HG03442 (cell line): ENCODE data around the gene GATA5.

Experiments used
- ATAC-seq: cut with Tn5 transposase; IDR thresholded peaks from one replicate; pipeline ENCODE4 v1.9.1; 2021; ENCODE audit warnings: mild to moderate bottlenecking, moderate library complexity; ENCODE audit not compliant: unreplicated experiment

Gene GATA5

GRCh38 chr20:62473717-62474603 lies 1.8 kb downstream of the GATA5 start:
- no peak for ATAC-seq

GRCh38 chr20:62472941-62473585 lies 2.7 kb downstream of the GATA5 start:
- no peak for ATAC-seq

DNA sequence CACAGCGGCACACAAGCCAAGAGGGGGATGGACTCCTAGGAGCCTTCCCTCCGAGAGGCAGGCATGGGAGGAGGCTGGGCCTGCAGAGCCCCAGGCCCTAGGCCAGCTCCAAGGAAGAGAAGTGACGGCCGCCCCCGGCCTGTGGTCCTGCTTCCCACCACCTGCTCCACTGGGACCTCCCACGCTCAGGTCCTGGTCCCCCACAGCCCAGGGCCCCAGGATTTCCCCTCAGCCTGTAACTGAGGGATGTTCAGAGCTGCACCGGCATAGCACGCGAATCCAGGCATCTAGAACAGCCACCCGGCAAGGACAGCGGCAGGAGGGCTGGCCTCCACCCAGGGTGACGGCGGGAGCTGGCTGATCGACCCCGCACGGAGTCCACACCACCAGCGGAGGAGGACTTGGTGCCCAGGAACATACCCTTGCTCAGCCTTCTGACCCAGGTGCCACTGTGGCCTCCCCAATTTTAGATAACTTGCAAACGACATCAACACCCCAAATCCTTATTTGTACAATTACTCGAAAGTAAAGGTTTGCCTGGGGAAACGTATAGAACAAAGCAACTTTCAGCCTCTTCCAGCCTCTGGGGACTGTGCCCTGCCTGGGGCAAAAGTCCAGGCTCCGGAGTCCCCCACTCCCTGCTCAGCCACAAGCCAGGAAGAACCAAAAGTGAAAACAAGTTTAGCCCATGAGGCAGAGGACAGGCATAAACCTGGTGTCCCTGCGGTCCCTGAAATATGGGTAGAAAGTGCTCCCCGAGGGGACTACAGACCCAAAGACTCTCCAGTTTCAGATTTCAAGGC lies 3.5 kb downstream of the GATA5 start:
- ATAC-seq = no peak

GRCh38 chr20:62470459-62470858 lies 5.3 kb downstream of the GATA5 start:
- no peak for ATAC-seq

DNA sequence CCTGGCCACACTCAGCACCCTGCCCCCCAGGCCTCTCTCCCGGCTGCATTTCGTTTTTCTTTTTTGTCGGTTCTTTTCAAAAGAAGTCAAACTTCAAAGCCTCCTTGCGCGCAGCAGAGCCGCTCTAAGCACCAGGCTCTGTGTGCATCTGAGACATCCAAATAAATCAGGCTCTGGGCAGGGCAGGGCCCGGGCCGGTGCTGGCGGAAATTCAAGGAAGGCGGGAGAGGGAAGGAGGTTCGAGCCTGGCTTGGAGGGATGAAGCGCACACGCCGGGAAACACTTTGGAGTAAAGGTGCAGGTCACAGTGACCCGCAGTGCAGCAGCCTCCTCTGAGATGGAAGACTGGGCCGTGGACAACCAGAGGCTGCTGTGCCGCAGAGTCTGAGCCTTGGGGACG lies 5.8 kb downstream of the GATA5 start:
- ATAC-seq = no peak

GRCh38 chr20:62469352-62469751 lies 6.4 kb downstream of the GATA5 start:
- ATAC-seq = no peak

GRCh38 chr20:62466806-62467537 lies 8.8 kb downstream of the GATA5 start:
- no peak for ATAC-seq

- no peak for ATAC-seq
Measured at GRCh38 chr20:62466072-62466760, 9.6 kb downstream of the GATA5 start.

- no peak for ATAC-seq
Measured at GRCh38 chr20:62464990-62465389, 10.8 kb downstream of the GATA5 start.

DNA sequence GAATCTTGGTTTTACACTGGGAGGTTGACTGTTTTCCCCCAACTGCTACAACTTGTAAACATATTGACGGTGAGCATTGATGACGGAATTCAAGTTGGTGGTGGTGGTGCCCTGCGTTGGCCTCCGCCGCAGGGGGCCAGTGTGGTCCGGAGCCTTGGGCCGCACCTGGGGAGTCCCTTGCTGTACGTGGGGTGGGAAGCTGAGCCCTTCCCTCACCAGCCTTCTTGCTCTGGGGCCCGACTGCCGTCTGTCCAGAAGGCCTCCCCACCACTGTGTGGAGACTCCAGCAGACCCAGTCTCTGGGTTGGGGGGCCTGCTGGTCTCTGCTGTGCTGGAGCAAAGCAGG lies 11.4 kb downstream of the GATA5 start:
- ATAC-seq = no peak

- no peak for ATAC-seq
Measured at GRCh38 chr20:62463651-62464424, 12.0 kb downstream of the GATA5 start.

DNA sequence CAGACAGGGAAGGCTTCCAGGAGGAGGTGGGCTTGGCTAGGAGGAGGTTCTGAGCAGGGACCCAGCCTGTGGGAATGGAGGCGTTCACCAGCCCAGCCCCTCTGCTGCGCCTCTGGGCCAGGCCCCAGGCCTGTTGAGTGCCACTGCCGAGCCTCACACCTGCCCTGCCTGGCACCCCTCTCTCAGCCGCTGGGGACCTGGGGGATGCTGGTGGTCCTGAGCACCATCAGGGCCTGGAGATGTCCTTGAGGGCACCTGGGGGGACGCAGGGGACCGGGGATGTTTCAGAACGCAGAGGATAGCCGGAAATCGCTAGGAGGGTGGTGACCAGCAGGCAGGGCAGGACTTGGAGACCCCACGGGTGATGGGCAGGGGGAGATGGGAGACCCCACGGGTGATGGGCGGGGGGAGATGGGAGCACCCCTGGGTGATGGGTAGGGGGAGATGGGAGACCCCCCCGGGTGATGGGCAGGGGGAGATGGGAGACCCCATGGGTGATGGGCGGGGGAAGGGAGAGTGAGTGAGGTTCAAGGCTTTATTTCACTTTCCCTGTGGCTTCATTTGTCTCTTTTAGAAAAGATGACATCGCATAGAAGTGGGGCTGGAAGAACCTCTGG lies 12.7 kb downstream of the GATA5 start:
- ATAC-seq = no peak

DNA sequence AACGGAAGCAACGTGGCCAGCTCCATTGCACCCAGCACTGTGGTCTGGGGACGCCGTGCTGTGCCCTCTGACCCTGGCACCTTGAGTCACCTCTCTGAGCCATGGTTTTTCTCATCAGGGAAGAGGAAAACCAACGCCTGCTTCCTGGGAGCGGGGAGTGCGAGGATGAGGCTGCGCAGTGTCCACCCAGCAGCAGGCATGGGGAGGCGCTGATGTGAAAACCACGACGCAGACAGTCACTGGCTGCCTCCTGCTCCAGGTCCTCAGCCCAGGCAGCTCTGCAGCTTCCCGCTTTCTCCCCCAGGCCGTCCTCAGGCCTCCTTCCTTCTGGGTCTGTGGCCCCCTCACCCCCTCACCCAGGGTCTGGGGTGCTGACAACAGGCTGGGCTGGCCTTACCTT lies 14.0 kb downstream of the GATA5 start:
- no peak for ATAC-seq

- ATAC-seq = no peak
Measured at GRCh38 chr20:62461157-62461556, 14.6 kb downstream of the GATA5 start.

DNA sequence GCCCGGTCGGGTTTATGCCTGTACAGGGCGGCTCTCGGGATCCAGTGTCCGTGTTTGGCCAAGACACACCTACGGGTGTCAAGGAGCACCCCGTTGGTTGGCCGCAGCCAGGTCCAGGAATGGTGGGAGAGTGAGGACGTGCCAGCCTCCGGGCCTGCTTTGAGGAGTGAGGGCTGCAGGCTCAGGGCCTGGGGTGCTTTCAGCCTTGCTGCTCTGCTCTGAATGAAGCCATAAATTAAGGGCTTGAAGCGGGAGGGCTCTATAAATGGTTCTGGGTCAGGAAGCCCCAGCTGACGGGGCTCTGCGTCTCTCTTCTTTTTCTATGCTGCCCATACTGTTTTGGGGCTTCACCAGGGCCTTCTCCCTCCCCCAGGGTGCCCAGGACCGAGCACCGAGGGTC lies 15.1 kb downstream of the GATA5 start:
- ATAC-seq = no peak

DNA sequence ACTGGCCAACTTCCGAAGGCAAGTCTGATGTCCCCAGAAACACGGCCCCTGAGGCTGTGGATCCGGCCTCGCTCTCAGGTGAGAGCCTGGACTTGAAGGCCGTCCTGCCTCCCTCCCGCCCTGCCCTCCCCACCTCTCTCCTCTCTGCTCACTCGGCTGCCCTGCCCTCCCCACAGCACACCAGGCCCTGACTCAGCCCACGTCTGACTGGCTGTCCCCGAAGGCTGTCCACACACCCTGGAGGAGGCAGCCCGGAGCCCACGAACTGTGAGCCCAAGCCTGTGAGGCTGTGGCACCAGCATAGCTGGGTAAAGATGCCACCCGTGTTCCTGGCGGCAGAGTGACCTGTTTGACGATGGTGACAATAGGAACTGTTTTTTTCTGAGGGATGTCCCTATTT lies 16.3 kb downstream of the GATA5 start:
- ATAC-seq = no peak

DNA sequence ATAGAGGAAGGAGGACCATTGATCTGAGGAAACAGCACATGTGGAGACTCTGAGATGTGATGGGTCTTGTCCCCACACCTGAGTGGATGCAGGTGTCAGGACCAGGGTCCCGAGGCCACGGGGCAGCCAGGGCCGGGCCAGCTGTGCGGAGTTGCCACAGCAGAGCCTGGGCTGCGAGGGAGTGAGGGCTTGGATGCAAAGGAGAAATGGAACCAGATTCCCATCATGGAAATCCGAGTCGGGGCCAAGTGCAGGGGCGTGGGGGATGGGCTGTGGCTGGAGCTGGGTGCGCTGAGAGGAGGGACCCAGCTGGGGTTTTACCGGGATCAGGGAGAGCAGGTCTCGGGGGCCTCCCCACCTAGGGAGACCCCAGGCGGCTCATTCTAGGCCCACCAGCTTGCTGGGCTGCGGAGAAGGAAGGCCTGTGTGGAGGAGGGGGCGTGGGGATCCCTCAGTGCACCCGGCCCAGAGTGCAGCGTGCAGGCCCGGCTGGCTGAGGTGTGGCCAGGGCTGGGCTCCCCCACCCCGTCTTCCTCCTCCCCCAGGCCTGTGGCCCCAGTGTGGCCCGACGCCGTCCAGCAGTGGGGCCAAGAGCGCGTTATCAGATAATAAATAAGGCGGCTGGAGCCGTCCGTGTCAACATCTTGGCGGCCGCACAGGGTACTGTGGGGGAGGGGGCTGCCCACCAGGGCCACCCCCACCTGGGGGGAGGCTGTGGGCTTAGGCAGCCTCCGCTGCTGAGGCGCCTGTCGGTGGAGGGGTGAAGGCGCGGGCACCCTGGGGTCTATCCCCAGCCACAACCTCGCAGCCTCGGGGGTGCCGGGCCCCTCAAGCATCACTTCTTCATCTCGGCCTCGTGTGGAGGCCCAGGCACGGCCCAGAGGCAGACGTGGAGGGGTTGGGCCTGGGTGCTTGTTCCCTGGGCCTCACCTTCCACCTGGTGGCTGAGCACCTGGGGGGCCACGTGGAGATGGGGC lies 17.2 kb downstream of the GATA5 start:
- no peak for ATAC-seq

DNA sequence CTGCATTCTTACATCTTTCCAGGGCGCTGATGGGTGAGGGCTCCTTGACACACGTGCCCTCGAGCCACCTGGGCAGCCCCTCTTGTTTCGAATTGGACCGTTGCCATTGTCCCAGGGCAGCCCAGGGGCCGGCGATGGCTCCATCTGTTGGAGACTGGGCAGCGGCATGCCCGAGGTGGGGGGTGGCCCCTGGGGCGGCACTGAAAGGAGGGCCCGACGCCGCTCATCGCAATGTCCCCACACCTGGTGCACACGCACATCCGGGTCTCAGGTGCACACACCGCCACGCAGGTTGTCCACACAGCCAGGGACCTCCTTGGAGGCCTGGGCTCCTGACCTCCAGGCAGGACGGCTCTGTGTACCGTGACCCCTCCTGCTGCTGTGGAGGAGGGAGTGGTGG lies 18.0 kb downstream of the GATA5 start:
- ATAC-seq = no peak
